ENCODE data around the gene UGT1A5. TPM values are rescaled to one million over a fixed set of nuclear protein-coding genes. Genes with fewer than 3 reads are reported as not detected.

Gene UGT1A5
- total and polyA plus RNA-seq, 2 of the 13 experiments (the other 11 are each of a cell fraction or from before 2014, with no cell fraction given), result not detected

DNA sequence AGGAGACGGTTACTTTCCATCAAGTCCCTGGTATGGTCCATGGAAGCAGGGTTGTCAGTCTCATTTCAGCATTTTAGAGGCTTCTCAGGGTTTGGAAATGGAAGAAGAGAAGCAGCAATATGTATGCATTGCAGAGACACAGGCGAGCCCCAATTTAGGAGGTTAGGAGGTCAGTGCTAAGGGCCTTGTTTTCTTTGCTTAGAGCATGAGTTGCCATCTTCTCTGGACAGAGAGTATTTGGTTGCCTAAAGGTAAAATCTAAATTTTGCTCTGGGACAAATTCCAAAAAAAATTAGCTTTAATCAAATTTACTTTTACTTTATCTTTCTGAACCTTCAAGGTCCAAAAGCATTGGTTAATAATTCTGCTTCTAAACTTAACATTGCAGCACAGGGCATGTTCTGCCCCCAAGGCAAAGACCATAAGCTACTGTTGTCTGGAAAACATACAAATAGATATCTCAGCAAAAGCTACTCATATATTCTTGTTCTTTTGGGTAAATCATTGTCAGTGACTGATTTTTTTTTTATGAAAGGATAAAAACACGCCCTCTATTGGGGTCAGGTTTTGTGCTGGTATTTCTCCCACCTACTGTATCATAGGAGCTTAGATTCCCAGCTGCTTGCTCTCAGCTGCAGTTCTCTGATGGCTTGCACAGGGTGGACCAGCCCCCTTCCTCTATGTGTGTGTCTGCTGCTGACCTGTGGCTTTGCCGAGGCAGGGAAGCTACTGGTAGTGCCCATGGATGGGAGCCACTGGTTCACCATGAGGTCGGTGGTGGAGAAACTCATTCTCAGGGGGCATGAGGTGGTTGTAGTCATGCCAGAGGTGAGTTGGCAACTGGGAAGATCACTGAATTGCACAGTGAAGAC lies 41.2 kb upstream of the UGT1A5 start, which contains the start of gene UGT1A9 (continued):
- no peak for TF ChIP-seq ZXDC (CRISPR knock-in tag; IDR thresholded peaks at IDR 0.05)
- no peak for TF ChIP-seq ZNF225 (CRISPR knock-in tag; IDR thresholded peaks at IDR 0.05)
- TF ChIP-seq HDAC1 (CRISPR knock-in tag; IDR thresholded peaks at IDR 0.05), result no peak
- TF ChIP-seq ISL2 (CRISPR knock-in tag; IDR thresholded peaks at IDR 0.05), result no peak

DNA sequence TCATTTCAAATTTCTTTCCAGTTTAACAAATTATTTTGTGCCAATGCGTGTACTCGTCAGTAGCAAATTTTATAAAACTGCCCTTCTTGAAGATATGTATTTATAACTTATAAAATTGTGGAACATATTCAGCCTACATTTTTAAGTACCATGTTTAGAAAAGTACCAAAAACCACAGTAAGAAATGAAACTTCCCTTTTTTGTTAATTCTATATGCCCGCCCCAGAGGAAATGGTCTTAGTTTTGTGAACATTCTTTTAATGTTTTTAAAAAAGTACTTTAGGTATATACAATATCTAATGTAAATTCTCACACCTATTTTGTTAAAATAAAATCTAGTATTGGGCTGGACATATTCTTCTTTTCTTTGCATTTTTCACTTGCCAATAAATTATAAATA lies 39.8 kb upstream of the UGT1A5 start:
- CTCF ChIA-PET (ENCODE audit: low intra/inter-chr PET ratio, low total read pairs), result no interaction called here
- DNase-seq (ENCODE audit: low spot score) (no peak), ATAC-seq (no peak), FAIRE-seq (no peak)
- H3K9ac ChIP-seq (ENCODE audit: insufficient read depth, low read depth, low read length), result no peak overlapping the region
- no peaks in the 10 kb centered on the region for H3K4me1 ChIP-seq (ENCODE audit: insufficient read depth, low read length)
- no peak overlapping the region for H3K4me3 ChIP-seq (replicated peaks in 1 of 3; ENCODE audit: insufficient read depth in 1 of 3, low read depth in 2 of 3, low read length in 3 of 3)
- H4K20me1 ChIP-seq (ENCODE audit: insufficient read depth, low read length), result no peaks in the 10 kb centered on the region
- no peaks in the 10 kb centered on the region for H3K36me3 ChIP-seq (replicated peaks in 1 of 2; ENCODE audit: control insufficient read depth in 1 of 2, insufficient read depth in 2 of 2, low read length in 2 of 2)
- H2AFZ ChIP-seq (ENCODE audit: low read length), result no peak overlapping the region
- H3K27me3 ChIP-seq (ENCODE audit: control insufficient read depth in 1 of 2, insufficient read depth in 2 of 2, low read length in 2 of 2), result no peaks in the 10 kb centered on the region
- BruUV-seq (replicated peaks), result no TSS peak
- no peaks in the 10 kb centered on the region for H3K79me2 ChIP-seq (ENCODE audit: insufficient read depth, low read length)
- POLR2A ChIA-PET, result no interaction called here
- in situ Hi-C loops (cut with HindIII; ENCODE audit: extremely low pct_ligation_motif_present, low pct_unique_long_range_greater_than_20kb), result no loop called here
- no peak overlapping the region for H3K27ac ChIP-seq (ENCODE audit: extremely low read length, insufficient read depth, low read length)
- no peak for TF ChIP-seq ZNF251 (CRISPR knock-in tag; IDR thresholded peaks at IDR 0.05)
- intact Hi-C loops (cut with micrococcal nuclease; ENCODE audit: unreplicated experiment), result no loop called here
- WGBS (ENCODE audit: low lambda C conversion rate), result 77% methylated on average over 3 of the region's 3 CpGs
- H3K4me2 ChIP-seq (ENCODE audit: low read depth, low read length), result no peak overlapping the region
- no peaks in the 10 kb centered on the region for H3K9me3 ChIP-seq (ENCODE audit: low read length)

Data from HepG2 (cell line).